ENCODE data around the gene TMEM86B.
A peak's percentile ranks its signal among the peaks of the same experiment; 100 is the strongest.

TMEM86B gene

GRCh38 chr19:55258828-55259539 is 30.4 kb upstream of the TMEM86B start, which contains the start of gene PPP6R1 (continued):
- TF ChIP-seq BCL11A (tag by site-specific recombination; IDR thresholded peaks at IDR 0.05; ENCODE audit: low read depth) (0 out of 2 replicates have a peak, but pooled peaks have one; percentile 49), ZNF112 (tag by site-specific recombination; IDR thresholded peaks at IDR 0.05) (no peak), ZSCAN23 (tag by site-specific recombination; IDR thresholded peaks at IDR 0.05) (peak; percentile 79), ZNF677 (tag by site-specific recombination; IDR thresholded peaks at IDR 0.05) (peak; percentile 55; the same call in 1 of the 2 replicates), ZNF341 (tag by site-specific recombination; IDR thresholded peaks at IDR 0.05; ENCODE audit: low read depth) (peak; percentile 86), HOXD13 (CRISPR knock-in tag; IDR thresholded peaks at IDR 0.05; ENCODE audit: borderline replicate concordance) (peak; percentile 80; the same call in 1 of the 2 replicates), ZNF792 (tag by site-specific recombination; IDR thresholded peaks at IDR 0.05) (peak; percentile 77; the same call in 1 of the 2 replicates), ZIC2 (tag by site-specific recombination; IDR thresholded peaks at IDR 0.05) (peak; percentile 48), ZBTB7A (tag by site-specific recombination; IDR thresholded peaks at IDR 0.05; ENCODE audit: low read depth) (peak; percentile 76; the same call in 1 of the 2 replicates), MZF1 (tag by site-specific recombination; IDR thresholded peaks at IDR 0.05; ENCODE audit: borderline replicate concordance) (0 out of 2 replicates have a peak, but pooled peaks have one; percentile 14), ZNF48 (tag by site-specific recombination; IDR thresholded peaks at IDR 0.05) (no peak), MEIS1 (CRISPR knock-in tag; IDR thresholded peaks at IDR 0.05; ENCODE audit: borderline replicate concordance) (no peak), ZXDB (tag by site-specific recombination; IDR thresholded peaks at IDR 0.05) (peak; percentile 93), REST (tag by site-specific recombination; IDR thresholded peaks at IDR 0.05) (0 out of 2 replicates have a peak, but pooled peaks have one; percentile 21), ZNF223 (tag by site-specific recombination; IDR thresholded peaks at IDR 0.05) (no peak), KLF9 (tag by site-specific recombination; IDR thresholded peaks at IDR 0.05; ENCODE audit: low read depth) (peak; percentile 94), ZNF623 (tag by site-specific recombination; IDR thresholded peaks at IDR 0.05) (peak; percentile 33), ZNF280D (tag by site-specific recombination; IDR thresholded peaks at IDR 0.05) (peak; percentile 90)
- TF ChIP-seq, protein P1, sequence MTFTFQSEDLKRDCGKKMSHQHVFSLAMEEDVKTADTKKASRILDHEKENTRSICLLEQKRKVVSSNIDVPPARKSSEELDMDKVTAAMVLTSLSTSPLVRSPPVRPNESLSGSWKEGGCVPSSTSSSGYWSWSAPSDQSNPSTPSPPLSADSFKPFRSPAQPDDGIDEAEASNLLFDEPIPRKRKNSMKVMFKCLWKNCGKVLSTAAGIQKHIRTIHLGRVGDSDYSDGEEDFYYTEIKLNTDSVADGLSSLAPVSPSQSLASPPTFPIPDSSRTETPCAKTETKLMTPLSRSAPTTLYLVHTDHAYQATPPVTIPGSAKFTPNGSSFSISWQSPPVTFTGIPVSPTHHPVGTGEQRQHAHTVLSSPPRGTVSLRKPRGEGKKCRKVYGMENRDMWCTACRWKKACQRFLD (tag by site-specific recombination; IDR thresholded peaks at IDR 0.05): 0 out of 2 replicates have a peak, but pooled peaks have one; percentile 15
- TF ChIP-seq, protein P2, sequence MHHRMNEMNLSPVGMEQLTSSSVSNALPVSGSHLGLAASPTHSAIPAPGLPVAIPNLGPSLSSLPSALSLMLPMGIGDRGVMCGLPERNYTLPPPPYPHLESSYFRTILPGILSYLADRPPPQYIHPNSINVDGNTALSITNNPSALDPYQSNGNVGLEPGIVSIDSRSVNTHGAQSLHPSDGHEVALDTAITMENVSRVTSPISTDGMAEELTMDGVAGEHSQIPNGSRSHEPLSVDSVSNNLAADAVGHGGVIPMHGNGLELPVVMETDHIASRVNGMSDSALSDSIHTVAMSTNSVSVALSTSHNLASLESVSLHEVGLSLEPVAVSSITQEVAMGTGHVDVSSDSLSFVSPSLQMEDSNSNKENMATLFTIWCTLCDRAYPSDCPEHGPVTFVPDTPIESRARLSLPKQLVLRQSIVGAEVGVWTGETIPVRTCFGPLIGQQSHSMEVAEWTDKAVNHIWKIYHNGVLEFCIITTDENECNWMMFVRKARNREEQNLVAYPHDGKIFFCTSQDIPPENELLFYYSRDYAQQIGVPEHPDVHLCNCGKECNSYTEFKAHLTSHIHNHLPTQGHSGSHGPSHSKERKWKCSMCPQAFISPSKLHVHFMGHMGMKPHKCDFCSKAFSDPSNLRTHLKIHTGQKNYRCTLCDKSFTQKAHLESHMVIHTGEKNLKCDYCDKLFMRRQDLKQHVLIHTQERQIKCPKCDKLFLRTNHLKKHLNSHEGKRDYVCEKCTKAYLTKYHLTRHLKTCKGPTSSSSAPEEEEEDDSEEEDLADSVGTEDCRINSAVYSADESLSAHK (tag by site-specific recombination; IDR thresholded peaks at IDR 0.05): peak; percentile 73
- TF ChIP-seq, protein P3, sequence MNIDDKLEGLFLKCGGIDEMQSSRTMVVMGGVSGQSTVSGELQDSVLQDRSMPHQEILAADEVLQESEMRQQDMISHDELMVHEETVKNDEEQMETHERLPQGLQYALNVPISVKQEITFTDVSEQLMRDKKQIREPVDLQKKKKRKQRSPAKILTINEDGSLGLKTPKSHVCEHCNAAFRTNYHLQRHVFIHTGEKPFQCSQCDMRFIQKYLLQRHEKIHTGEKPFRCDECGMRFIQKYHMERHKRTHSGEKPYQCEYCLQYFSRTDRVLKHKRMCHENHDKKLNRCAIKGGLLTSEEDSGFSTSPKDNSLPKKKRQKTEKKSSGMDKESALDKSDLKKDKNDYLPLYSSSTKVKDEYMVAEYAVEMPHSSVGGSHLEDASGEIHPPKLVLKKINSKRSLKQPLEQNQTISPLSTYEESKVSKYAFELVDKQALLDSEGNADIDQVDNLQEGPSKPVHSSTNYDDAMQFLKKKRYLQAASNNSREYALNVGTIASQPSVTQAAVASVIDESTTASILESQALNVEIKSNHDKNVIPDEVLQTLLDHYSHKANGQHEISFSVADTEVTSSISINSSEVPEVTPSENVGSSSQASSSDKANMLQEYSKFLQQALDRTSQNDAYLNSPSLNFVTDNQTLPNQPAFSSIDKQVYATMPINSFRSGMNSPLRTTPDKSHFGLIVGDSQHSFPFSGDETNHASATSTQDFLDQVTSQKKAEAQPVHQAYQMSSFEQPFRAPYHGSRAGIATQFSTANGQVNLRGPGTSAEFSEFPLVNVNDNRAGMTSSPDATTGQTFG (tag by site-specific recombination; IDR thresholded peaks at IDR 0.05; ENCODE audit: borderline replicate concordance): peak; percentile 94
- TF ChIP-seq, protein P4, sequence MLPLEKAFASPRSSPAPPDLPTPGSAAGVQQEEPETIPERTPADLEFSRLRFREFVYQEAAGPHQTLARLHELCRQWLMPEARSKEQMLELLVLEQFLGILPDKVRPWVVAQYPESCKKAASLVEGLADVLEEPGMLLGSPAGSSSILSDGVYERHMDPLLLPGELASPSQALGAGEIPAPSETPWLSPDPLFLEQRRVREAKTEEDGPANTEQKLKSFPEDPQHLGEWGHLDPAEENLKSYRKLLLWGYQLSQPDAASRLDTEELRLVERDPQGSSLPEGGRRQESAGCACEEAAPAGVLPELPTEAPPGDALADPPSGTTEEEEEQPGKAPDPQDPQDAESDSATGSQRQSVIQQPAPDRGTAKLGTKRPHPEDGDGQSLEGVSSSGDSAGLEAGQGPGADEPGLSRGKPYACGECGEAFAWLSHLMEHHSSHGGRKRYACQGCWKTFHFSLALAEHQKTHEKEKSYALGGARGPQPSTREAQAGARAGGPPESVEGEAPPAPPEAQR (tag by site-specific recombination; IDR thresholded peaks at IDR 0.05): peak; percentile 98
- TF ChIP-seq, protein P5, sequence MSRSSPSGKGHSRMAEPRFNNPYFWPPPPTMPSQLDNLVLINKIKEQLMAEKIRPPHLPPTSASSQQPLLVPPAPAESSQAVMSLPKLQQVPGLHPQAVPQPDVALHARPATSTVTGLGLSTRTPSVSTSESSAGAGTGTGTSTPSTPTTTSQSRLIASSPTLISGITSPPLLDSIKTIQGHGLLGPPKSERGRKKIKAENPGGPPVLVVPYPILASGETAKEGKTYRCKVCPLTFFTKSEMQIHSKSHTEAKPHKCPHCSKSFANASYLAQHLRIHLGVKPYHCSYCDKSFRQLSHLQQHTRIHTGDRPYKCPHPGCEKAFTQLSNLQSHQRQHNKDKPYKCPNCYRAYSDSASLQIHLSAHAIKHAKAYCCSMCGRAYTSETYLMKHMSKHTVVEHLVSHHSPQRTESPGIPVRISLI (tag by site-specific recombination; IDR thresholded peaks at IDR 0.05): no peak
